HEK293T (cell line): ENCODE results near the gene DIDO1.

Experiments
- CTBP1 ChIP-seq: fragments of 450-650 bp; IDR thresholded peaks from 2 replicates; pipeline ENCODE4 v1.6.1; 2016; ENCODE audit warnings: borderline replicate concordance
- FOXA1 ChIP-seq: fragments of 450-650 bp; IDR thresholded peaks from 2 replicates; pipeline ENCODE4 v1.6.1; 2016; ENCODE audit warnings: mild to moderate bottlenecking
- FOXK2 ChIP-seq: fragments of 450-650 bp; IDR thresholded peaks from 2 replicates; pipeline ENCODE4 v1.6.1; 2016; ENCODE audit warnings: mild to moderate bottlenecking
- FOXM1 ChIP-seq: fragments of 450-650 bp; IDR thresholded peaks from 2 replicates; pipeline ENCODE4 v1.6.1; 2017; ENCODE audit warnings: mild to moderate bottlenecking, borderline replicate concordance
- L3MBTL2 ChIP-seq: fragments of 450-650 bp; conservative IDR thresholded peaks from 2 replicates; pipeline ENCODE4 v1.6.1; 2016; ENCODE audit warnings: mild to moderate bottlenecking
- SP1 ChIP-seq: fragments of 450-650 bp; IDR thresholded peaks from 2 replicates; pipeline ENCODE4 v1.6.1; 2017
- SUZ12 ChIP-seq: fragments of 450-650 bp; IDR thresholded peaks from 2 replicates; pipeline ENCODE4 v1.6.1; 2016; ENCODE audit warnings: mild to moderate bottlenecking
- ZNF384 ChIP-seq: fragments of 450-650 bp; IDR thresholded peaks from 2 replicates; pipeline ENCODE4 v1.6.1; 2016
- TF ChIP-seq, protein P1 (sequence below): fragments of 450-650 bp; IDR thresholded peaks from 2 replicates; pipeline ENCODE4 v1.6.1; 2016

DNA sequence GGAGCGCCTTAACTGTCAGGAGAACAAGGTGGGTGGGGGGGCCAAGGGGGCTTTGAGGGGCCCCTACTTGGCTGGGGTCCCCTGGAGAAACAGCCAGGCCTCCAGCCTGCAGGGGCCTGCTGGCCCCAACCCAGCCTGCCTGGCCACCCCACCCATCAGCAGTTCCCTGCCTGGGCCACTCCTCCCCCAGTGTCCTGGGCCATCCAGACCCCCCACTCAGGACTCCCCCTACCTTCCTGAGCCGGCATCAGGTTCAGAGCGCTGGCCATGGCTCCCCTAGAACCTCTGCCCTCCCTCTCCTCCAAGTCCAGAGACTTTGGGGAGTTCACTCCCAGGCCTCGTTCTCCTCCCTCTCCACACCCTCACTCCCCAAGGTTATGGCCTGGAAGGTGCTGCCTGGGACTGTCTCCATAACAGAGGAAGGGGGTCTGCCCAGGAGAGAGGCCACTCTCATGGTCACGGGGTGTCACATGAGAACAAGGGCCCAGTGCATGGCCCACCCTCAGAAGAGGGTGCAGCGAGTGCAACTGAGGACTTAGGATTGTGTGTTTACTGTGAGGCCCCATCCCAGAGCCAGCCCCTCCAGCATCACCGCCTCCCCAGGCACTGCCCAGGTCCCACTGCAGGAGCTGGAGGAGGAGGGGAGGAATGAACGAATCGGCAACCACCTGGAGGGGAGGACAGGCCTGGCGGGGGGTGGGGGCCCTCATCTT lies 32.2 kb upstream of the DIDO1 start:
- TF ChIP-seq FOXM1 (no peak), ZNF384 (no peak), FOXK2 (no peak), FOXA1 (no peak), SP1 (no peak), L3MBTL2 (no peak), CTBP1 (no peak), SUZ12 (no peak)
- TF ChIP-seq, protein P1, sequence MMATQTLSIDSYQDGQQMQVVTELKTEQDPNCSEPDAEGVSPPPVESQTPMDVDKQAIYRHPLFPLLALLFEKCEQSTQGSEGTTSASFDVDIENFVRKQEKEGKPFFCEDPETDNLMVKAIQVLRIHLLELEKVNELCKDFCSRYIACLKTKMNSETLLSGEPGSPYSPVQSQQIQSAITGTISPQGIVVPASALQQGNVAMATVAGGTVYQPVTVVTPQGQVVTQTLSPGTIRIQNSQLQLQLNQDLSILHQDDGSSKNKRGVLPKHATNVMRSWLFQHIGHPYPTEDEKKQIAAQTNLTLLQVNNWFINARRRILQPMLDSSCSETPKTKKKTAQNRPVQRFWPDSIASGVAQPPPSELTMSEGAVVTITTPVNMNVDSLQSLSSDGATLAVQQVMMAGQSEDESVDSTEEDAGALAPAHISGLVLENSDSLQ, result no peak
